IMR-90 (cell line): ENCODE data around the gene EEF2K.

Source experiments
- CEBPB ChIP-seq: IDR thresholded peaks from 2 replicates; pipeline ENCODE4 v1.6.1; 2012; ENCODE audit warnings: low read depth, low read length, improper control_type of control experiment
- CHD1 ChIP-seq: IDR thresholded peaks from 2 replicates; pipeline ENCODE4 v1.6.1; 2012; ENCODE audit warnings: low read depth, low read length, improper control_type of control experiment
- MAFK ChIP-seq: IDR thresholded peaks from 2 replicates; pipeline ENCODE4 v1.6.1; 2012; ENCODE audit warnings: low read depth, low read length, improper control_type of control experiment
- RAD21 ChIP-seq: IDR thresholded peaks from 2 replicates; pipeline ENCODE4 v1.6.1; 2012; ENCODE audit warnings: low read length, improper control_type of control experiment
- RFX5 ChIP-seq: IDR thresholded peaks from 2 replicates; pipeline ENCODE4 v1.8.0; 2012; ENCODE audit warnings: low read depth, mild to moderate bottlenecking, low read length, moderate library complexity
- SMC3 ChIP-seq: fragments of 150-350 bp; IDR thresholded peaks from 2 replicates; pipeline ENCODE4 v1.6.1; 2016; ENCODE audit warnings: low read depth, mild to moderate bottlenecking, antibody characterized with exemption, low read length, moderate library complexity
- TF ChIP-seq, protein P1 (sequence below): conservative IDR thresholded peaks from 2 replicates; pipeline ENCODE4 v1.5.1; 2012; ENCODE audit warnings: mild to moderate bottlenecking, low read depth, low read length, improper control_type of control experiment

DNA sequence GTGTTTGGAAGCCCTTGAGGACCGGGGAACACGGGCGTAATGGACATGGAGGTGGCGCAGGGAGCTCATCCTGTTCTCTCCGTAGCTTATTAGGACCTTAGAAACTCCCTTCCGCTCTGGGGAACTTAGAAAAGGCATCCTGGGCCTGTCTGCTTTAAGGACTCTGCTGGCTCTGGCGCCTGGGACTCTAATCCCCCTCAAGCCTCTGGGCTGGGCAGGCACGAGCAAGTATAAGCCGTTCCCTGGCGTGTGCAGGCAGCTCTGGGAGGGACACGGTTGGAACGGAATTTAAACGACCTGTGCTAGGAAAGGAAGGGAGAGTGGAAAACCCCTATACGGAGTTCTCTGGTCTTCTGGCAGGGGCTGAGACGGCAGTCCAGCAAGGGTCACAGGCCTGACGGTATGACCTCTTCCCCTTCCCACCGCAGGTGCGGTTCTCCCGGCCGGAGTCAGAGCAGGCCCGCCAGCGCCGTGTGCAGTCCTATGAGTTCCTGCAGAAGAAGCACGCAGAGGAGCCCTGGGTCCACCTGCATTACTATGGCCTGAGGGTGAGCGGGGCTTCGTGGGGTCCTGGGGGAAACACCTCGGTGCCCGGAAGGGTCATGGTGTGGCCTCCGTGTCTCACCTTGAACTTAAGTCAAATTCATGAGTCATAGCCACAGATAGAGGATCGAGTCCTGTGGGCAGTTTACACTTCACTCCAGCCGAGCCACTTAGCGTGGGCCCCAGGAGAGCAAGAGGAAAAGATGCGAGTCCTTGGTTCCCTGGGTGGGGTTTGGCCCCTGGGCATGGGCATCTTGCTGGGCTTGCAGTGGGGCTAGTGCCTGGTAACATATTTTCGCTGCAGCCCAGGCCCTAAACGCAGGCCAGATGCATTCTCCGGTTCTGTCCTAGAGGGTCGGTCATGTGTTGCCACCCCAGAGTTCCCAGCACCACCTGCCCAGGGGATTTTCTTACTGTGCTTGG, 108.9 kb downstream of the EEF2K start:
- TF ChIP-seq, protein P1, sequence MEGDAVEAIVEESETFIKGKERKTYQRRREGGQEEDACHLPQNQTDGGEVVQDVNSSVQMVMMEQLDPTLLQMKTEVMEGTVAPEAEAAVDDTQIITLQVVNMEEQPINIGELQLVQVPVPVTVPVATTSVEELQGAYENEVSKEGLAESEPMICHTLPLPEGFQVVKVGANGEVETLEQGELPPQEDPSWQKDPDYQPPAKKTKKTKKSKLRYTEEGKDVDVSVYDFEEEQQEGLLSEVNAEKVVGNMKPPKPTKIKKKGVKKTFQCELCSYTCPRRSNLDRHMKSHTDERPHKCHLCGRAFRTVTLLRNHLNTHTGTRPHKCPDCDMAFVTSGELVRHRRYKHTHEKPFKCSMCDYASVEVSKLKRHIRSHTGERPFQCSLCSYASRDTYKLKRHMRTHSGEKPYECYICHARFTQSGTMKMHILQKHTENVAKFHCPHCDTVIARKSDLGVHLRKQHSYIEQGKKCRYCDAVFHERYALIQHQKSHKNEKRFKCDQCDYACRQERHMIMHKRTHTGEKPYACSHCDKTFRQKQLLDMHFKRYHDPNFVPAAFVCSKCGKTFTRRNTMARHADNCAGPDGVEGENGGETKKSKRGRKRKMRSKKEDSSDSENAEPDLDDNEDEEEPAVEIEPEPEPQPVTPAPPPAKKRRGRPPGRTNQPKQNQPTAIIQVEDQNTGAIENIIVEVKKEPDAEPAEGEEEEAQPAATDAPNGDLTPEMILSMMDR, result no peak
- TF ChIP-seq CHD1 (no peak), RAD21 (no peak), MAFK (no peak), RFX5 (no peak), SMC3 (no peak), CEBPB (no peak)
